KBM-7 (cell line): ENCODE measurements around the gene ABLIM1.

Source experiments
- DNase-seq: peaks from one replicate; pipeline ENCODE4 v3.0.0-alpha.2; 2015
- in situ Hi-C: fragments of 300-500 bp; cut with MboI; formaldehyde crosslinking; loops from 2 replicates; pipeline ENCODE4 v1.14.3; 2020; ENCODE audit warnings: low sequenced_read_pairs, low pct_unique_long_range_greater_than_20kb, mixed read lengths

Gene ABLIM1

DNA sequence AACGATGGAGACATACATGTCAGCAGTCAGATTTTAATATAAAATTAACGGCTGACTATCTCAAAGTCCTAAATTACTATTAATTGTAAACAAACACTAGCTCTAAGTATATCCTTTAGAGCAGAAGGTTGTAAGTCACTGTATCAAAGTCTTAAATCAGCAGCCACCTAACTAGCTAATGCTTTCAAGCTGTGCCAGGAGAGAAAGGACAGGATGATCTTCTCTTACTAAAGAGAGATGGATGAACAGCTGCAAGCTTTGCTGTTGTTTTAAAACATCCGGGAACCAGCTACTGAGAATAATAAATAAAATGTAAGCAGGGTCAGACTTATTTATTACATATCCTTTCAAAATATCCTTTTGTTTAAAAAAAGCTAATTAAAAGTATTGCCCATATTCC, 24.0 kb upstream of the ABLIM1 start:
- no peak for DNase-seq
- in situ Hi-C loops: no loop called here

DNA sequence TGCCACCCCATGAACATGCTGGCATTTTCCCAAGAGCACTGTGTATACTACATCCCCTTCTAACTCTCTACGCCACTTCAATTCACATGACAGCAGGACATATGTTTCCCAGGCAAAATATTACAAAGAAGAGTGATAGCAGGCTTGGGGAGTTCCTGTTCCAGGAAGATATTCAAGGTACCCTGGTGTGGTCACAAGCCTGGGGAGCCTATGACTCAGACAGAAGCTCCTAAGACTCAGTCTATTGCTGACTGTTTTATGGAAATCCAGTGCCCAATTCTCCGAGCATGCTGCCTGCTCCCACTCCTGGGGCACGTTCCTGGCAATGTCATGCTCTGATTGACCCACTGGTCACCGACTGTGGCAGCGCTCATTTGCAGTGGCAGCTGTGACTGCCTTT, 23.5 kb upstream of the ABLIM1 start:
- no peak for DNase-seq
- in situ Hi-C loops: no loop called here

DNA sequence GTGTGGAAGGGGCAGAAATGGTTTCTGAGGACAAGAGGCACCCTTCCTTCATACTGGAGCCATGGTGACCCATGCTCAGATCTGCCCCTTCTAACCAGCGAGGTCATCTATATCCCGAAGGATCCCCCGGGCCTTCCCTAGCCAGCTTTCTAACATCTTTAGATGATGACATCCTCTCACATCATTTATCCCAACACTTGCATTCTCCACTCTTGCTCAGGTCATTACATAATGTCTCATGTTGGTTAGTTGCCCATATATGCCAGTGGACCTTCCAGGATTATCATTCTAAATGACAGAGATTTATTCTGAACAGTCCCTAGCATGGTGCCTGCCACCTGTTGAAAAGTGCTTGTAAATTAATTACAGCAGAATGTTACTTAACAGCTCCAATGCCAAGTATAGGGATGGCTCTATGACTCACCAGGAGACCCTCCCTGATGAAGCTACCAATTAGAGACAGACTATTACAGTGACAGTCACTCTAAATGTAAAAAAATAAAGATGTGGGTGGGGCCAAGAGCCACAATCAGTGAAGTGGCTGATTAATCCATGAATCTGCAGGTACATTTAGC, 22.6 kb upstream of the ABLIM1 start:
- in situ Hi-C loops: no loop called here
- DNase-seq: no peak

DNA sequence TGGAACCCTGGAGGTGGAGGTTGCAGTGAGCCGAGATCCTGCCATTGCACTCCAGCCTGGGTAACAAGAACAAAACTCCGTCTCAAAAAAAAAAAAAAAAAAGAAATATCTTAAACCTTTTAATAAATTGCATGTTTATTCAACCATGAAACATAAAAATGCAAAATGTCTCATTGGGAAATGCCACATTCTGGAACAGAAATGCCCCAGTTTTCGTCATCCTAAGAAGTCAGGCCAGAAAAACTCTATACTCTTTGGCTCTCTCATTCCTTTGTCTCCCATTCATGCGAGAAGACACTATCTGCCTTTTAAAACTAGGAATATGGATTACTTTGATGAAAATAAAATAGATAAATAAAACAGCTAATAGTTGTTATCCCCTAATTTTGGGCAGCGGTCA, 21.5 kb upstream of the ABLIM1 start:
- DNase-seq: no peak
- in situ Hi-C loops: no loop called here

DNA sequence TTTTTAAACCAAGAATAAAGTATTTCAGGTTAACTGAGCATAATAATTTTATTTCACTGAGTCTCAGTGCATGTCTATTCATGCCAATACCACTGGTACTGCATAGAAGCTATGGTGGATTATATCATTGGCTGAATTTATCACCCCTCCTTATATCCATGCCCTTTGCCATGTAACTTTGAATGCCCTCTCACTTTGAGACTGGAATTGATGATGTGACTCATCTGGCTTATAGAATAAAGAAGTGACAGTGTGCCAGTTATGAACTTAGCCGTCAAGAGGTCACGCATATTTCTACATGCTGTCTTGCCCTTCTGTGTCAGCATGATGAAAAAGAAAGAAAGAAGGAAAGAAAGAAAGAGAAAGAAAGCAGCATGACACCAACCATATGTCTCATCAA, 20.7 kb upstream of the ABLIM1 start:
- no peak for DNase-seq
- in situ Hi-C loops: no loop called here

DNA sequence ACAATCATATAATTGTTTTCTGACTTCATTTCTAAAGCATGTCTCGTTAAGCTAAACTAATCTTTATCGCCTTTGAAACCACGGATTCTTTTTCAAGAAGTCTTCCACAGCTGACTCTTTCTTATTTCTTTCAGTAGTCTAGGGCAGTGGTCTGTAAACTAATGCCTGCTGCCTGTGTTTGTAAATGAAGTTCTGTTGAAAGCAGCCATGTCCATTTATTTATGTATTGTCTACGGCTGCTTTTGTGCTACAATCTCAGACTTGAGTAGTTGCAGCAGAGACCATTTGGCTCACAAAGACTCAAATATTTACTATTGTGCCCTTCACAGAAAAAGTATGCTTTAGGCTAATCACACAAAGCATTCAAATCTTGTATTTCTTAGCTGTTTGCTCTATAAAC, 20.3 kb upstream of the ABLIM1 start:
- DNase-seq: no peak
- in situ Hi-C loops: no loop called here

DNA sequence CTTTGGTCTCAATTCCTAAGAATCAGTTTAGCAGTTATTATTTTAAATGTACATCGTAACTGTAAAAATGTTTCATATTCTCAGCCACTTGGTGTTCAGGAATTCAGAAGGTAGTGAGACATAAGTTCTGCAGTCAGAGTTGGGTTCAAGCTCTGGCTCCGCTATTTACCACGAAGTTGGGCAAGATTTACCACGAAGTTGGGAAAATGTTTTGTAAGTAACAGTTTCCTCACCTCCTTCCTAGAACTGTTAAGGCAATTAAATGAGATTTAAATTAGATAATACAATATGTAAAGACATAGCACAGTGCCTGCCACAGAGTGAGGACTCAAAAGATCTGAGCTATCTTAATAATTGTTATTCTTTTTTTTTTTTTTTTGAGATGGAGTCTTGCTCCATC, 16.3 kb upstream of the ABLIM1 start:
- DNase-seq: no peak
- in situ Hi-C loops: no loop called here

DNA sequence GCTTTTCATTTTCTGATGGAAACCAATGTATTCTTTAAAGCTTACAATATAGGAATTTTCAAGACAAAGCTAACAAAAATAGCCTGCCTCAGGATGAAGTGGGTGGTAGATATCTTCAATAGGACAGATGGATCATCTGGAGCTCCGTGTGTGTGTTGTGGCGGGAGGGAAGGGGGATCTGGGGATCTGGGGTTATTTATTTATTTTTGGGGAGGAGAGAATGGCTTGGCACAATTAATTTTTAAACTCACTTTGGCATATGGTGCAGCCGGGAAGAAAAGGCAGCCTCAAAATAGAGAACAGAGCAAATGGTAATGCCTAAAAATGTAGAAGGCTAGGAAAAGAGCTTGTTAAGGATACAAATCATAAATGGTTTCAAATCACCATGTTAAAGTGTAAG, 11.6 kb upstream of the ABLIM1 start:
- in situ Hi-C loops: no loop called here
- DNase-seq: no peak

DNA sequence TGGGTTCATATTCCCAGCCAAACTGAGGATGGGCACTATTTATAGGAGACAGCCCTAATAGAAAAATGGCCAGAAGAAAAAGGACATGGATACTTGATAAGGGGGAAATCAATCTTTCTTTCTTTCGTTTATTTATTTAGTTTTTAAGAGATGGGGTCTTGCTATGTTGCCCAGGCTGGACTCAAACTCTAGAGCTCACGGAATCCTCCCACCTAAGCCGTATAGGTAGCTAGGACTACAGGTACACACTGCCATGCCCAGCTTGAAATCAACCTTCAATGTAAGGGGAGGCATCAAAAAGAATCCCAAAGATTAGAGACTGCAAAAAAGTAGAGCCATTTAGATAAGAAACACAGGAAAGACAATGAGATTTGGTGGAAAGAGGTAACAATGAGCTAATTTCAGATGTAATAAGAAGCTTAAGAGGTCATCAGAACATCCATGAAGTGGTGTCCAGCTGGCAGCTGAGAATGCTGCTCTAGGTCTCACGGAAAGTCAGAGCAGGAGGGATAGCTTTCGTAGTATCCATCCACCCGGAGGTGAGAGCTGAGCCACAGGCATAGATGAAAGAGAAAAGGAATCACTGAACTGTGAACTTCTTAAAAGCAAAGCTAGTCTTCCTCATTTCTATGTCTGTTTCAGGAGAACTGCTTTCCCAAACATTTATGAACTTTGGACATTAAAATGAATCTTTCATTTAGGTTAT, 10.5 kb upstream of the ABLIM1 start:
- in situ Hi-C loops: no loop called here
- no peak for DNase-seq

DNA sequence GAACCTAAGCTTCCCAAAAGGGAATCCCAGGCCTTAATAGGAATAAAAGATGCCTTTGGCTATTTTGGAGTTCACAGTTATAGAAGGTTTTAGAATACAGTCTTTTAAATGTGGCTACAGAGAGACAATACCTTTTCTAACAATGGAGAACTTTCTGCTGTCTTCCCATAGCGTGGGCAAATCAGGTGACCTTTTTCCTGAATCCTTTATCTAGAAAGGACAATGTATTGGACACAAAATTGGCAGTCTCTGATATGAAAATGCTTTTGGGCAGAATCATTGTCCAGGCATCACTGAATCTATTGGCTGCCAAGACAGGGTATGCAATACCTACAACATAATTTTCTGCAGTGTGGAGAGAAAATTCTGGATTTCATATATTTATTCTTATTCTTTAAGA, 7.8 kb upstream of the ABLIM1 start:
- no peak for DNase-seq
- in situ Hi-C loops: no loop called here

DNA sequence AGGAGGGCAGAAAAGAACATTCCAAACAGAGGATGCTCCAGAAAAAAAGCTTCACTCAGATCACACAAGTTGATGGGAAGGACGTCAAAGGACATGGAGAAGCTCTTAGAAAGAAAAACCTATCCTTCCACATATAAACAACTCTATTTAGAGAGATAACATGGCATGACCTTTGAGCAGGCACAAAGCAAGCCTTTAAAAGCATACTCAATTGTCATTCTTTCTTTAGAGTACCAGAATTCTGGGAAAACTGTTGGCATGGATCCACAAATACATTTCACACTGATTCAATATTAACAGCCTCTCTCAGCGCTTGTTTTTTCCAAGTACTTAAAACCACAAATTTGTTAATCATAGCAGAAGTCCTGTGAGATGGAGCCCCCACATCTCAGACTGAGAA, 7.3 kb upstream of the ABLIM1 start:
- no peak for DNase-seq
- in situ Hi-C loops: no loop called here

DNA sequence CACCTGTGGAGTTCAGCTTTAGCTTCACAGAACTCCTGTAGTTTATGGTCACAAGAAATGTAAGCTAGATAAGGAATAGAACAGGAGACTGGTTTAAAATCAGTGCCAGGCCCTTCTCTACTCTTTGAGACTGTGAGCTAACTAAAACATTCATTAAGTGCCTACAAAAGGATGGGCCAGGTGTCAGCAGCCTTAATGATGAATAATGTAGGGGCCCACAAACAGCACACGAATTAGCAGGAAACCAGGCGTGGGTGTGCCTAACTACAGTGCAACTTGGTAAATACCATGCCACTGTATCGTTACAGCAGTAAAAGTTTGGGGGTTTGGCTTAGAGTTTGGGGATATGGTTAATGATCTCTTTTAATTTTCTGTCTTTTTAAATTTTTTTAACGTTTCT, 6.1 kb upstream of the ABLIM1 start:
- no peak for DNase-seq
- in situ Hi-C loops: no loop called here

DNA sequence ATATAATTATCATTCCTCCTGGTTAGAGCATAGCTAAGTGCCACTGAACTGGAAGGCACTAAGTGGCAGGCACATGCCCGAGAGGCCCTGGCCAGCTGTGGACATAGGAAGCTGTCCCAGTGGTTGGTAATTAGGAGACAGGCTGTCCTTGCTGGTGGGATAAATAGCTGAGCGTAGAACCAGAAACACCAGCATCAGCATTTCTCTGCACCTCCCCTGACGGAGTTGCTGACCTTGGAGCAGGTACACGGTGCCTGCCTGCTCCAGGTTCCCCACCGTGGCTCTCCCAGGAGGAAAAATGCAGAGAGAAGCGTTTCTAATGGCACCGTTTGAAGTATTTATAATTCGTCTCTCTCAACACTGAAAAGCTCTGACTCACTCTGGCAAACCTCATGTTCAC, 5.6 kb upstream of the ABLIM1 start:
- in situ Hi-C loops: no loop called here
- DNase-seq: no peak

DNA sequence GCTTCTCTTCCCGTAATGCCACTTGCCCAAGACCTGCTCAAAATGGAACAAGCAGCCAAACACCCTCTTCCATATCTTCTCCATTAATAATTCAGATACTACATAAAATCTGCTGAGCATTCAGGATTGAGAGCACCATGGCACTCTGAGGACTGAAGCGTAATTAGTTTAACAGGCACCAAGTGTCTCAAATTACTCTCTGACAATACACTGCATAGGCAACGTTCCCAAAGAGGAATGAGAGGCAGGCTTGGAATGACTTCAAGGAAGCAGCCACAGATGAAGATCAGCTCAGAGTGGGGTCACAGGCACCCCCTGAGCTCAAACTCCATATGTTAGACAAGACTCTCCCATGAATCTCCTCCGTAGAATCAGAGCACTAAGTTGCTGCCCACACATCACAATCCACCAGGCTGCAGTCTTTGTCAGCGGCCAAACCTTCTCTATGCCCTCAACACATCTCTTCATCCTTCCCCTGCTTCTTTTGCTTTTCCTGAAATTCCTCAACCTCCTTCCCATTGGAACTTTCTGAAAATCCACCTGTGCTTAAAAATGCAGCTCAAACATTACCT, 4.7 kb upstream of the ABLIM1 start:
- no peak for DNase-seq
- in situ Hi-C loops: no loop called here

DNA sequence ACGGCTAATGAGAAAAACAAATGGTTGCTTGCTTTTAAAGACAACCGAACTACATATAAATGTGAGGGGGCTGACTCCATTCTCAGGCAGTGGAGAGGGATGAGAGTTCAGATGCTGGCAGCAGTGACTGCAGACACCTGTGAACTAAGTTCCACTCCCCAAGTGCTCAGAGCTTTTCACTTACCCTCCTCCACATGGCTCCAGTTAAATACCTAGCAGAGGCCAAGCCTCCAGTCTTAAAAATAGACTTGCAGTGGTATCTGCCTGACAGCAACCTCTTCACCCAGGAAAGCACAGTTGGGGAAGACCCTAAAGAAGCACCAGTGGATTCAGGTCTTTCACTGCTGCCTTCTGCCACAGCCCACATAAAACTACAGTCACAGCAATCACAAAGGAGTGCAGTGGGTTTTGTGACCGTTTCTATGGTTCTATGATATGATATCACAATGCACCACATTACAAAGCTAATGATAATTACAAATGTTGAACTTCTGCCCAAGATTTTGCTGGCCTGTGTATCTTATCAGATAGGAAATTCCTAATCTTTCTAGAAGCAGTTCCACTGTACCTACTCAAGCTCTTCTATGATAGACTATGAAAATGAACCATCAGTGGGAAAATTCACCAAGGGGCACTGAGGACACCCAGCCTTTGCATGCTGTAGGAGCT, 3.3 kb upstream of the ABLIM1 start:
- no peak for DNase-seq
- in situ Hi-C loops: no loop called here

DNA sequence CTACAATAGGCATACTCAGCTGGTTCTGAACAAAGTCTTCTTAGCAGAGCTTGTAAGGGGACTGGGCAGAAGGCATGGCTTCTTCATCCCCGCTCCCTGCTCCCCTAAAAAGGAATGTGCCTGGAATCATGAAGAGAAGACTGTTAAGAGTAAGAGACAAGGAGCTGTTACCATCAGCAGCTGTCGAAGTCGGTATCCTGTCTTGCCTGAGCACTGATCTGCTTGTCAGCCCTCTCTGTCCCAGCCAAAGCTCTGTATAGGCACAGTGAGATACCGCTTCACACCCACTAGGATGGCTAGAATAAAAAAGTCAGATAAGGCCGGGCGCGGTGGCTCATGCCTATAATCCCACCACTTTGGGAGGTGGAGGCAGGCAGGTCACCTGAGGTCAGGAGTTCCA, 2.4 kb downstream of the ABLIM1 start:
- in situ Hi-C loops: no loop called here
- no peak for DNase-seq

DNA sequence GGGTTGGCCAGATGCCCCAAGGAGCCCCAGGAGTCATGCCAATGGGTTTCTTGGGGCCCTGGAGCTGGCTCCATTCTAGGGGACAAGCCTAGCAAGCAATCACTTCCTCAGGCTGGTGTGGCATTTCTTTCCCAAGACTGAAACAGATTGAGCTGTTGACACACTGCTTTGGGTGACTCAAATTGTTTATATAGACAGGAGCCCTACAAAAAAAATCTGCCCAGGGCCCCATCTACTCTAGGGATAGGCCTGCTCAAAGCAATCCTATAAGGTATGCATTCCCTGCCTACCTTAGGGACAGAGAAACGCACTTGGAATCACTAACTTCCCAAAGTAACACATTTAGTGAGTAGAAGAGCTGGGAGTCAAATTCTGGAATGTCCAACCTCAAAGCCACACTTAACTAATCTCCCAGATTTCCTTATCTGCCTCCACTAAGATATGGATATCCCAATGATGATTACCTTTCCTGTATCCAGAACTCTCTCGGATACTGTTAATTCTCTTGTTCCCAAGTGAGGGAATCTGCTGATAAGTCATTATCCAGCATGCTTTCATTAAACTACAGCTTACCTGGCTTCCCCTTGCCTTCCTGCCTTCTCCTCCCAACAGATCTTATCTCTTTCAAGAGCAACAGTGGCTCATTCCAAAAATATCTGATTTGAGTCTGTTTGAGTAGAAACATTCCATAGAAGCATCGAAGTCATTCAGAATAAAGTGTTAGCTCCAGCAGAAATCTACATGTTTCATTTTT, 3.1 kb downstream of the ABLIM1 start:
- in situ Hi-C loops: no loop called here

DNA sequence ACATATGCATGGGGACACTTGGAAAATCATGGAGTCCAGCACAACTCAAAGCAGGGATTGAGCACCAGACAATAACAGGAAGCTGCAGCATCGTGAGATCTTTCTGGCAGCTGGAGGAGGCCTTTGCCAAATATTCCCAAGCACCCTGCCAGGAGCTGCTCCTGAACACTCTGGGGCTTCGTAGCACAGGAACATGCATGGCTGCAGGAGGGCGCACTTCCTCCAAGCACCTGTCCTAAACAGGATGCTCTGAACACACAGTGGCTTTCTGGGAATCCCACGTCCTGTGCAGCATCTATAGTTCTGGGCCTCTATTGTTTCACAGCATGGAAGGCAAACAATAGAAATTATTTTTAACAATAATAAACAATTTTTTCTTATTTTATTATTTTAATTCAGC, 4.1 kb downstream of the ABLIM1 start:
- in situ Hi-C loops: no loop called here
- DNase-seq: no peak

More for the DNA sequence above, 3.1 kb downstream of the ABLIM1 start:
- DNase-seq: no peak

DNA sequence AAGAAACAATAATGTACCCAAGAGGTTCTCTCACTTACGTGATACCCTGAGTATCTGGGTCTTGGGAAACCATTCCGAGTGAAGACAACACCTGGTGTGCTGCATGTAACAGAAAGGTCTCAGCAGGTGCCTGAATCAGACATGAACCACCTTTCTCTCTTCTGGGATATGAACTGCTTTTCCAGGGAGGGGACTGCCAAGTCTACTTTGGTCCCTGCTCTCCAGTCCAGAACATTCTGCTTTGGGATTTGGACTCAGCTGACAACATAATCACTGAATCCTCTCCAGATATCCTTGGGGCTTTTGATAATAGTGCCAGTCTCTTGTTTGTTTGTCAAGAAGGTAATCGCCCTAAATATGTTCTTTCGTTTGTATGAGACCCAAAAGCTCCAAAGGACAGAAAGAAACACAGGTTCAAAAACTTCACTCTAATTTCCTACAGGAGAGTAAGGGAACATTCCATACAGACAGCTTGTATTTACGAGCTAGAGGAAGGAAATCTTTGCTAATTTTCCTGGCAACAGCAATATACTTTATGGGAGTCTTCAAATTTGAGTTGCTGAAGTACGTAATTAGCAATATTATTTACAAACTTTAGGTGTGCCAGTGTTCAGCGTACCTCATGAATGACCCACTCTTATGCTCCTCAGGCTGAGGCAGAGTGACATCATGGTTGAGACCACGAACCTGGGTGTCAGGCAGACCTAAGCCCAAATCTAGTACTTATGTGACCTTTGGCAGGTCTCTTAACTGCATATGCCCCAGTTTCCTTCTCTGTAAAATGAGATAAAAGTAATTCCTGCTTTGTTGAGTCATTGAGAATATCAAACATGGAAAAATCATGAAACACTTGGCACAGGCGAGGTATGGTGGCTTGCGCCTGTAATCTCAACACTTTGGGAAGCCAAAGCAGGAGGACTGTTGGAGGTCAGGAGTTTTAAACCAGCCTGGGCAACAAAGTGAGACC, 5.4 kb downstream of the ABLIM1 start:
- in situ Hi-C loops: no loop called here
- DNase-seq: no peak
